GM10847 (cell line): ENCODE measurements around the gene GPR149.

Experiments
- POLR2A ChIP-seq: IDR thresholded peaks from 2 replicates; pipeline ENCODE4 v1.6.1; 2011; ENCODE audit not compliant: insufficient read length; ENCODE audit errors: extremely low read depth

The GPR149 gene

DNA sequence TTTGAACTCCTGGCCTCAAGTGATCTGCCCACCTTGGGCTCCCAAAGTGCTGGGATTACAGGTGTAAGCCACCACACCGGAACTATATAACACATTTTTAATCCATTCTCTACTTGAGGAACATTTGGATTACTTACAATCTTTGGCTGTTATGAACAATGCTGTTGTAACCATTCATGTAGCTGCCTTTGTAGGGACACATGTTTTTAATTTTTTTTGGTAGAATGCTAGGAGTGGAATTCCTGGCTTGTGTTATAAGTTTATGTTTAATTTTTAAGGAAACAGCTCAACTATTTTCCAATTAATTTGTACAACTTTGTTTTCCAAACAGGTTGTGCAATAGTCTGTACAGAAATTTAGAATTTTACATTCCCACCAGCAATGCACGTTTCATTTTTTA is 51.7 kb downstream of the GPR149 start:
- no peak for TF ChIP-seq POLR2A

DNA sequence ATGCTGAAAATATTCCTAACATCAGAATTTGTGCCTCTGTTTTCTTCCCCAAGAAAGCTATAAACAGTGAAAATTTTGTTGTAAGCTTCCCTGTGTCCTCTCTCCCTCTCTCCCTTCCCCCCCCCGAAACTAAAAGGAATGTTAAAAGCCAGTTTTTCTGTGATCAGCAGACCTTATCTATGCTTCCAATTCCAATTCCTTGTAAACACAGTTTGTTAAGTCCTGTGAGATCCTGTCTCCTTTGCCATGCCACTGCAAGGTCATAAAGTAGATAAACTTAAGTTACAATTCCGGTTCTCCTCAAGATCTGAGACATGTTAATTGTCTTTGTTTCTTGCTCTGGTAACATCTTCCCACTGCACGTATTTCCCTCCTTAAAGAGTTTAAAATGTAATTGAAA is 62.8 kb downstream of the GPR149 start:
- TF ChIP-seq POLR2A: no peak

DNA sequence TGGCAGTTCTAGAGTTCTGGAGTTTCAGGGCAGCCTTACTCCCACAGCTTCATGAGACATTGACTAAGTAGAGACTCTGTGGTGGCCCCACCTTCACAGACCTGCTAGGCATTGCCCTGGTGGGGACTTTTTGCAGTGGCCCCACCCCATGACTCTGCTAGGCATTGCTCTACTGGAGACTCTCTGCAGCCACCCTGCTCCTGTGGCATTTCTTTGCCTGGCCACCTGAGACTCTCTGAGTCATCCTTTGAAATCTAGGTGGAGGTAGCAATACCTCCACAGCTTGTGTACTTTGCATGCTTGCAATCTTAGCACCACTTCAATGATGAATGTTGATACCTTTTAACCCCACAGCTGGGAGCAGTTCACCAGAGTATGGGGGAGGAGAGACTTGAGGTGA is 65.1 kb downstream of the GPR149 start:
- TF ChIP-seq POLR2A: no peak

DNA sequence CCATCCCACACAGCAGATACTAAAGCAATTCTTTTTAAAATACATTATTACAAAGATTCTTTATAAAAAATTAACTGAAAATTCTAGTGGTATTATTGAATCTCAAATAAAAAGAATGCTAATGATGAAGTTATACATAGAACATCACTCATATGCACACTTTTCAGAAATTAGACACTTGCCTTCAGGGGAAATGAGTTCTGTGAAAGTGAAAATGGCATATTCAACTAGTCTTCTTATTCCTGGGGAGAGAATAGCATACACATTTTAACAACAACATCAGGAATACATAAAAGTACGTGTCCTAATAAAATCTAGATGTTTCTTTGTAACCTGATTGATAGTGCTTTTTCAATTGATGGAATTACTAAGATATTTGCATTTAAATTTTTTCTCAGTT is 68.9 kb downstream of the GPR149 start:
- TF ChIP-seq POLR2A: no peak

DNA sequence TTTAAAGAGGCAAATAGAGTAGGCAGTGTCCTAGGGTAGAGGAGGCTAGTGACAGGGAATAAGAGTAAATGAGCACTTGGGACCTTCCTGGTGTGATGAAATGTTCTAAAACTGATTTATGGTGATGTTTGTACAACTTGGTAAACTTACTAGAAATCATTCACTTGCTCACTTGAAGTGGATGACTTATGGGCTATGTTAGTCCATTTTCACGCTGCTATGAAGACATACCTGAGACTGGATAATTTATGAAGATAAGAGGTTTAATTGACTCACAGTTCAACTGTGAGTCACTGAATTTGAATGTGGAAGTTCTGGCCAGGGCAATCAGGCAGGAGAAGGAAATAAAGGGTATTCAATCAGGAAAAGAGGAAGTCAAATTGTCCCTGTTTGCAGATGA is 74.0 kb downstream of the GPR149 start:
- no peak for TF ChIP-seq POLR2A

DNA sequence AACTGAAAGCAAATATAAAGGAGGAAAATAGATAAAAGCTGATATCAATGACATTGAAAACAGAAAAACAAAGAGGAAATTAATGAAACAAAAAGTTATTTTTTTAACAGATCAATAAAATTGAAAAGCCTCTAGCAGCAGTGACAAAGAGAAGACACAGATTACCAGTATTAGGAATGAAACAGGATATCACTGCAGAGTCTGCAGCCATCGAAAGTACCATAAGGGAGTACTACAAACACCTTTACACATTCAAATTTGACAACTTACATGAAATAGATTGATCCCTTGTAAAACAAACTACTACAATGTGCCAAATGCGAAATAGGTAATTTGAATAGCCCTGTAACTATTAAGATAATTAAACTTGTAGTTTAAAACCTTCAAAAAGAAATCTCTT is 80.8 kb downstream of the GPR149 start:
- TF ChIP-seq POLR2A: no peak

DNA sequence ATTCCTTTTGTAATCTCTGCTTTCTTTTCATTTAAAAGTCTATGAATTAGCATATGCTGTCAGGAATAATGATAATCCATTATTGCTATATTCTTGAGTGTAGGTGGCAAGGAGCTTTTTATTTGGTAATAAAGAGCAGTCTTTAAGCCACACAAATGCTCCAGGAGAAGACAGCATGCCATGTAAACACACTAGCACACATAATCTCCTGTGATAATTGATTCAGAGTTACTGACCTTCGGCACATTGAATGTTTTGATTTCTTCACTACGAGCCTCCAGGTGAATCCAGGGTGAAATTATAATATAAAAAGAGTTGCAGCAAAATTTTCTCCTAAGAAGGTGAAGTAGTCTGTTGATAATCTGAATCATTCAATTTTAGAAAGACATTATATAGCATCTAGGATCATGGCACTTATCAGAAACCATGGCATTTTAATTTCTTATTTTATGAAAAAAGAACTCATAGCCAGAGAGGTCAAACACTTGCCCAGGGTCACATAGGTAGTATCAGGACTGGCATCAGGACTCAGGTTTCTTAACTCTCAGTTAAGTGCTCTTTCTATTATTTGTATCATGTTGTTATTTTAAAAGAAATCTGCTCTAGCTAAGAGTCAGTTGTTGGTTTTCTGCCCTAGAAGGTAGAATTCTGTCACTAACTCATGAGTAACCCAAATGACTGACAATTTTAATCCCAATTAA is 84.4 kb downstream of the GPR149 start:
- TF ChIP-seq POLR2A: no peak

DNA sequence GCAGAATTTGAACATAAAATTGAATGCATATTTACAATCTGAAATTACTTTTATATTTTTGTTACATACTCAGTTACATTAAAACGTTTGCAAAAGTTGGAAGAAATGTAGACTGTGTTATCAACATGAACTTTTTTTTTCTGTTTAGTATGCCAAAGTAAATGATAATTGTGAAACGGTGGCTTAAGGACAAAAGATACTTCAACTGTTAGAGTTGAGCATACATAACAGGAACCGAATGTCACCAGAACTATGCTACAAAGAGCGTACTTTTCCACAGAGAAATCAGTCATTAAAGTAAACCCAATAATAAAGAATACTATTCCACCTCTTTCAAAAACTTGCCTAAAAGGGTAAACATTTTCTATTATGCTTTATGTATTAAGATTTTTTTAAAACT is 91.4 kb downstream of the GPR149 start:
- no peak for TF ChIP-seq POLR2A

DNA sequence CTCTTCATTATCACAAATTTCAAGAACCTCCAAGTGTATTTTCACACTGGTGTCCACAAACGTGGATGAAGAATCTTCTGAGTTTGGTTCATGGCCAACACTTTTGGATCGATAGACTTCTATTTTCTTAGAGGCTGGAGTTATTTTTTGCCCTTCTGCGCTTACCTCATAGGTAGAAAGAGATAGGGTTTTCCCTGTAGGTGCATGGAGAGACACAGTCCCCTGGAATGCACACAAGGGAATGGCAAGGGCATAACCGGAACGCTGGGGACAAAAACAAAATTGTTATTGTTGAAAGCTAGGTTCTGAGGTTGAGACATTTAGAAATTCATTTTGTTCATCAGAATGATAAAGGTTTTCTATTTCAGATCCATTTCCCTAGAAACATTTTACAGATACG is 92.0 kb downstream of the GPR149 start:
- TF ChIP-seq POLR2A: no peak

DNA sequence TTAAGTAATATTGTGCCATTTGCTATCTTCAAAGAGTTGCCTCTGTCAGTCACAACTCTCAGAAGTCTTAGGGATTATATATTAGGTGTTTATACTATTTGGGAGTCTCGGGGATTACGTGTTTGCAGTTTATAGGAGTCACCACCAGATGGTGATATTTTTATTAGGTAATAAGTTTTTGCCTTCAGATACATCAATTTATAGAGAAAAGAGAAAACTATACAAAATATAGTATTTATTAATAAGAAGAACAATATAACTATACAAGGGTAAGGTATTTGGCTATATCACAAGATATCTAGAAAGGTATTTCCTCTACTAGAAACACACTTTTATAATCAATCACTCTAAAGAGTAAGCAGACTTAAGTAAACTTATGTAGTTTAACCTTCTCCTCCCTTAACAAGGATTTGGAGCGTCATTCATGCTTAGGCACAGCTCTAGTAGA is 95.0 kb downstream of the GPR149 start:
- no peak for TF ChIP-seq POLR2A

DNA sequence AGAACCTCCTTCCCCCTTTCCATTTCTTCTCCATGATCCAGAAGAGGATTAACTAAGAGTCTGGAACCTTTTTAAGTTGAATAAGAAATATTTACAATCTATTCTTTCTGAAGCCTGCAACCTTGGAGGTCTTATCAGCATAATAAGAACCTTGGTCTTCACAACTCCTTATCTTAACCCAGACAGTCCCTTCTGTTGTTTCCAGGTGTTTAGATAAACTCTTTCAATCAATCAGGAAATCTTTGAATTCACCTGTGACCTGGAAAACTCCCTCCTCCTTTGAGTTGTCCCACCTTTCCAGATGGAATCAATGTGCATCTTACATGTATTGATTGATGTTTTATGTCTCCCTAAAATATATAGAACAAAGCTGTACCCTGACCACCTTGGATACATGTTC is 102.1 kb downstream of the GPR149 start:
- no peak for TF ChIP-seq POLR2A

DNA sequence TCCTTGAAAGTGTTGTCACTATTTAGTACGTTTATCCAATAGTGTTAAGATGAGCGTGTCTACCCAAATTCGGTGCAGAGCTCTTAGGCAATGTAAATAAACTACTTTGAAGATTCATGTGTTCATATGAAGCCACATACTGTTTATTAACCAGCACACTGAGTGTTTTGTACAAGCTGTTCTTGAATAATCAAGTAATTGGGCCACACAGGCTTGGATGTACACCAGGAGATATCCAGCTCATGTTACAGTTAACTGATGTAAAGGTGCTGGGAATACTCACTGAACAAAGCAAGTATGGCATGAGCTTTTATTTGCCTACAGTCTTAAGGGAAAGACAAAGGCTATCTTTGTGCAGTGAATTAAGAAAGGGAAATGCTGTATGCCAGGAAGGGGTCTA is 105.1 kb downstream of the GPR149 start:
- TF ChIP-seq POLR2A: no peak

DNA sequence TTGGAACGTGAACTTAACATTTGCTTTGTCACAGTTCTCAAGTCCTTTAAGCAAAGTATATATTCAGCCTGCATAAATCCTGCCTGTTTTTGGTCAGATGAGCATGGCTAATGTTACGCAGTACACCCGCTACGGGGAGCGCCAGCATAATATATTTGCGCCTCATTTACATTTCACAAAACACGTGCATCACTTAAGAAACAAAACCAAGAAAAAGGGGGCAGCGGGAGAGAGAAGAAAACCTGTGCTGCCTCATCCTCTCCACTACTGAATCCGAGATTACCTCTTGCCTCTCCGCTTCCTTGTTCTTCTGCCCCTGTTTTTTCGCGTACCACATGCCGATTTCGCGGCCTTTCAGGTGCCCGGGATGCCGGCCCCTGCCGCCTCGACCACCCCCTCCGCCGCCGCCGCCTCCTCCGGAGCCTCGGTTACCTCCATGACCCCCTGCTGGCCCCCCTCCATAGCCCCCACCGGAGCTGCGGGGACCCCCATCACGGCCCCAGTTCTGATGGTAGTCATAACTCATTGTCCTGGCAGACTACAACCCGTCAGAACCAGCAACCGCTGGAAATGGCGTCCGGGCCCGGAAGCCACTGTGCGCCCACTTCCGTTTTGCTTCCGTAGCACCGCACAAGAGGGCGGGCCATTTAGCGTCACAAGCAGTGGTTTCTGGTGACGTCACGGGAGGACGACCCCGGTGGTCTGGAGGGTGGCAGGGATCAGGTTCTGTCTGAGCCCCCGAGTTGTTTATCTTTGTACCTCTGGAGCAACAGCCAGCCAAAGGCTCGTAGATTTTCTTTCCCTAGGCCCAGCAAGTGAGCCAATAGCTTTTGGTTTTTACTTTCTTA is 105.9 kb downstream of the GPR149 start, which contains the start of gene DHX36:
Gene DHX36, minus strand, starts transcription at position 597 of the 848 bp plus-strand sequence. Its CDS starts 71 bp downstream, at position 526.
- peak; percentile 86 for TF ChIP-seq POLR2A

DNA sequence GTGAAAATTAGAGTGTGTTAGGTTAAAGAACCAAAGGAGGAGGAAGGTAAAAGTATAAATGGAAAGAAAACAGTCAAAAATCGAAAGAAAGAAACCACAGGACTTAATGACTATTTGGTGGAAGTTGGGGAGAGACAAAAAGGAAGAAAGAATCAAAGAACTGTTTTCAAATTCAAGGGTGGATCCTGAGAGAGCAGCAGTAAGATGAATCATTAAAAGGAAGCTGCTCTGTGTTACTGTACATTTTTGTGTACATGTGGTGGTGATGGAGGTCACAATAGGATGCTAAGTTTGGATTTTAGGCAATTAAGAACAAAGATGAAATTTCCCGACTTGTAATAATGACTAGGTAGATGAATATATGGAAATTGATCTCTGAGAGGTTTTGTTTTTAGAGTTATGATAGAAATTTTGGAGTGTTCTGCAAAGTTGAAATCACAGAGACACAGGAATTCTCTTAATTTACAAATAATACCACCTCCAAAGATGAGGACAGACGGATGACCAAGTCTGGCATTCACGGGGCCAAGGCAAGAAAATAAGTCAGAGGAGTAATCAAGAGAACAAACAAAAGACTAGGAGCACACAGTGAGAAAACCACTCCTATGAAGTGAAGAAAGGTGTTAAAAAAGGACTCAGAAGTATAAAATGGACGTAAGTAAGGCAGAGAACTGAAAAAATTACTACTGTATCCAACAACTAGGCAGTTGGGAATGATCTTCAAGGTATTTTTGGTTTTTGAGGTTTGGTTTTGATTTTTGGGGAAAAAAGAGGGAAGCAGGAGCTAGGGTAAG is 112.8 kb downstream of the GPR149 start:
- TF ChIP-seq POLR2A: no peak

DNA sequence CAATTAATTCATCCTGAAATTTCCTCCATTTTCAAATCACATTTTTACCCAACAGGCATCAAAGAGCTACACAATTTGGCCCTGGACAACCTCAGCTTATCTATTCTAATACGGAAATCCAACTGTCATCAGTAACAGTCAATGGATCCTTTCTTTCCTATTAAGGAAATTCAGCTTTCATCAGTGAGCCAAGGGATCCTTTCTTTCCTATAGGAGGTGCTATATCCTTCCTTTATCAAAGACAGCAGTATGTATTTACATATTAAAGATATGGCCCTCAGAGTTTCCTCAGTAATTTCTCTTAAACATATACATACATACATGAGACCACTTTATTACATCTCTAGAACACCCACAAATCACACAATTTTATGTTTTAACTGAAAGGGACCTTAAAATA is 115.8 kb downstream of the GPR149 start:
- no peak for TF ChIP-seq POLR2A

DNA sequence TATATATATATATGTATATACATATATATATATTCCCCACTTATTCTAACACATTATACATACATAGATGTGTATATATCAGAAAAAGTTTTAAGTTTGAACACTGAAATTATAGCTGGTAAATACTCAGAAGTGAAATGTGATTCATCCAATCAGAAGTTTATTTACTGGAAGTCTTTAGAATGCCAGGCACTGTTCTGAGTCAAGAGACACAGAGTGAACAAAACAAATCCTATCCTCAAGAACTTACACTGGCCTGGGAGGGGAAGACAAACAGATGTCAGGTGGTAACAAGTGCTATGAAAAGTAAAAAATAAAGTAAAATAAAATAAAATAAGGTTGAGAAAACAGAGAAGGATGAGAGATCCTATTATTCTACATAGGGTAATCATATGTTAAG is 119.2 kb downstream of the GPR149 start:
- TF ChIP-seq POLR2A: no peak
